ENCODE results near the gene SELENON. TPM values are rescaled to one million over a fixed set of nuclear protein-coding genes. Genes with fewer than 3 reads are reported as not detected.

Gene SELENON
- total and polyA plus RNA-seq, 10 of the 15 experiments (the other 5 are each of a cell fraction or from before 2014, with no cell fraction given): 0.07 to 5.1 (median 0.80) TPM

DNA sequence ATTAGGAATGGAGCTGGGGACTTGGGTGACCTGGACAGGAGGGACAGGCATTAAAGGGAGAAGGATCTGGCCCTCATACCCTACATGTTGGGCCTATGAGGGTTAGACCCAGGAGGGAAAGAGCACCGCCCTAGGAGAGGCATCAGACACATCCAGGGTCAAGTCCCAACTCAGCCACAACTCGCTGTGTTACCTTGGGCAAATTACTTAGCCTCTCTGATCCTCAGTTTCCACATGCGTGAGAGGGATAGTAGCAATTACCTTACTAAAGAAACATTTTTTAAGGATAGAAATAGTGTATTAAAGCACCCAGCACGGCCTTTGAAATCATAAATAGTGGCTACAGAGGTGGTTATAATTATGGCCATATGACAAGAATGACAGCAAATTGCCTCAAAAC is 20.1 kb upstream of the SELENON start:
- H2AFZ ChIP-seq (ENCODE audit: control insufficient read depth, low read depth, low read length): no peak overlapping the region
- H3K9ac ChIP-seq (ENCODE audit: control insufficient read depth, insufficient read depth, low read length): no peak overlapping the region
- H3K4me1 ChIP-seq (ENCODE audit: control insufficient read depth, insufficient read depth, low read length): peaks cover 9% of the 10 kb centered on the region
- no peaks in the 10 kb centered on the region for H3K9me3 ChIP-seq (replicated peaks; ENCODE audit: control insufficient read depth, insufficient read depth, low read length)
- BruUV-seq (replicated peaks): no TSS peak
- H3K4me3 ChIP-seq: no peak overlapping the region
- no peaks in the 10 kb centered on the region for H3K36me3 ChIP-seq (ENCODE audit: control insufficient read depth in 2 of 2, insufficient read depth in 2 of 2, low read length in 1 of 2)
- in situ Hi-C loops (cut with MboI) (no loop called here), intact Hi-C loops (cut with micrococcal nuclease; ENCODE audit: unreplicated experiment) (no loop called here)
- ChIA-PET POLR2A (interaction anchor here (0.6 kb wide), 1 partner anchor 24 kb away, joined by 3 read pairs; no protein-coding TSS in a partner anchor), SMC1A (ENCODE audit: uncharacterized antibody, unreplicated experiment) (interaction anchor here (1.3 kb wide), 1 partner anchor 15 kb away, joined by 3 read pairs; no protein-coding TSS in a partner anchor), RAD21 (ENCODE audit: unreplicated experiment) (no interaction called here), CTCF (no interaction called here)
- DNase-seq (ENCODE audit: low read depth, low spot score): no peak
- H4K20me1 ChIP-seq (ENCODE audit: control insufficient read depth, insufficient read depth): no peaks in the 10 kb centered on the region
- TF ChIP-seq KDM1A (IDR thresholded peaks at IDR 0.05; ENCODE audit: borderline replicate concordance): no peak
- H3K4me2 ChIP-seq (ENCODE audit: control insufficient read depth, insufficient read depth): no peak overlapping the region
- FAIRE-seq: no peak
- H3K27ac ChIP-seq (ENCODE audit: control insufficient read depth, insufficient read depth): no peak overlapping the region
- ATAC-seq: no peak
- no peaks in the 10 kb centered on the region for H3K79me2 ChIP-seq (ENCODE audit: control insufficient read depth, insufficient read depth, low read length)
- WGBS (ENCODE audit: insufficient coverage, insufficient replicate concordance, low lambda C conversion rate, missing lambda C conversion rate): 26% methylated on average over 4 of the region's 4 CpGs
- no peaks in the 10 kb centered on the region; a peak in 2 of 4 replicates for H3K27me3 ChIP-seq (replicated peaks in 1 of 2; ENCODE audit: control insufficient read depth in 2 of 2, insufficient read depth in 2 of 2, low read length in 1 of 2)

DNA sequence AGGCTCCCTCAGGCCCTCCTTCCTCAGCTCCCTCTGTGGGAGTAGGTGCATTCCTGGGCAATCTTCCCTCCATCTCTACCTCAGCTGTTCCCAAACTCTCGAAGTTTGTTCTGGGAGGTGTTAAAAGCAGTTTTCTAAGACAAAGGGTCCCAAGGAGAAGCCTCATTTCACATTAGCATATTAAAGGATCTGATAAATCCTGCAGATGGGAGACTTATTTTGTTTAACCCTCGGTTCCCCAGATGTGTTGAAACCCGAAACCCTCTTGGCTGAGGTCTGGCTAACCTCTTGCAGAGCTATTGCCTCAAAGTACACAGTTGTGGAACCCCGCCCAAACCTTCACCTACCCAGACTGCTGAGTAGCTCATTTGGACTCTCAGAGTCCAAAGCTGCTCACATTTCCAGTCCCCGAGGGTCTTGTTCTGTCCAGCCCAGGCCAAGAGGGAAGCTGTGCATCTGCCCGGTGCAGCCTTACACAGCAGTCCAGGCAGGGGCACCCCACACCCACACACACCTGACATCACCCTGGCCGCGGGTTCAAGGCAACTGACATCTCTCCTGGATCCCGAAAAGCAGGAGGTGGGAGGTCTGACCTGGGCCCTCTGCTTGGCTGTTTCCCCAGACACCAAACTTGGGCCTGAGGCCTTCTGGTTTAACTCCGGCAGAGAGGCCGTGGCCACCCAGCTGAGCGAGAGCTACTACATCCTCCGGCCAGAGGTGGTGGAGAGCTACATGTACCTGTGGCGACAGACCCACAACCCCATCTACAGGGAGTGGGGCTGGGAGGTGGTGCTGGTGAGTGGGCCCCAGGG is 19.5 kb upstream of the SELENON start:
- Histone ChIP-seq H3K4me3 (no peak overlapping the region), H3K9me3 (replicated peaks; ENCODE audit: control insufficient read depth, insufficient read depth, low read length) (no peaks in the 10 kb centered on the region), H3K4me2 (ENCODE audit: control insufficient read depth, insufficient read depth) (no peak overlapping the region), H3K4me1 (ENCODE audit: control insufficient read depth, insufficient read depth, low read length) (peaks cover 5% of the 10 kb centered on the region), H4K20me1 (ENCODE audit: control insufficient read depth, insufficient read depth) (no peaks in the 10 kb centered on the region), H3K36me3 (ENCODE audit: control insufficient read depth in 2 of 2, insufficient read depth in 2 of 2, low read length in 1 of 2) (no peaks in the 10 kb centered on the region), H3K79me2 (ENCODE audit: control insufficient read depth, insufficient read depth, low read length) (no peaks in the 10 kb centered on the region), H3K27ac (ENCODE audit: control insufficient read depth, insufficient read depth) (no peak overlapping the region), H2AFZ (ENCODE audit: control insufficient read depth, low read depth, low read length) (no peak overlapping the region), H3K27me3 (replicated peaks in 1 of 2; ENCODE audit: control insufficient read depth in 2 of 2, insufficient read depth in 2 of 2, low read length in 1 of 2) (peaks cover 0 to 2% of the 10 kb centered on the region in 2 experiments; a peak in 3 of 4 replicates), H3K9ac (ENCODE audit: control insufficient read depth, insufficient read depth, low read length) (no peak overlapping the region)
- DNase-seq (ENCODE audit: low read depth, low spot score): no peak
- RAD21 ChIA-PET (ENCODE audit: unreplicated experiment): no interaction called here
- in situ Hi-C loops (cut with MboI) (no loop called here), intact Hi-C loops (cut with micrococcal nuclease; ENCODE audit: unreplicated experiment) (no loop called here)
- SMC1A ChIA-PET (ENCODE audit: uncharacterized antibody, unreplicated experiment): no interaction called here
- no TSS peak for BruUV-seq (replicated peaks)
- 72% methylated on average over 14 of the region's 14 CpGs for WGBS (ENCODE audit: insufficient coverage, insufficient replicate concordance, low lambda C conversion rate, missing lambda C conversion rate)
- POLR2A ChIA-PET: interaction anchor here (0.6 kb wide), 1 partner anchor 23 kb away, joined by 3 read pairs; no protein-coding TSS in a partner anchor
- ATAC-seq: no peak
- TF ChIP-seq NFIC (IDR thresholded peaks at IDR 0.05; ENCODE audit: low read depth, low read length): no peak
- TF ChIP-seq CBFB (IDR thresholded peaks at IDR 0.05; ENCODE audit: low read depth): no peak
- no peak for TF ChIP-seq FOXK2 (IDR thresholded peaks at IDR 0.05)
- TF ChIP-seq BRCA1 (IDR thresholded peaks at IDR 0.05; ENCODE audit: low read depth, low read length): no peak
- no peak for TF ChIP-seq TCF3 (IDR thresholded peaks at IDR 0.05; ENCODE audit: borderline replicate concordance, insufficient read depth, low read depth, low read length)
- no peak for TF ChIP-seq ZNF207 (IDR thresholded peaks at IDR 0.05; ENCODE audit: borderline replicate concordance)
- TF ChIP-seq ETV6 (conservative IDR thresholded peaks at IDR 0.05 in 1 of 2, IDR thresholded peaks at IDR 0.05 in 1 of 2; ENCODE audit: borderline replicate concordance in 1 of 2, low read depth in 1 of 2): no peak
- CTCF ChIA-PET: interaction anchor here (0.5 kb wide), 1 partner anchor 47 kb away, joined by 4 read pairs; no protein-coding TSS in a partner anchor
- FAIRE-seq: no peak

All from GM12878 (cell line).